Adrenal gland (tissue), 12 donors: Measurements from ENCODE around the gene VEZT. TPM values are rescaled to one million over a fixed set of nuclear protein-coding genes. Genes with fewer than 3 reads are reported as not detected.

Experiments used
- DNase-seq, 7 donors: peaks; one replicate each; pipeline ENCODE4 v3.0.0-alpha.2; 2019 to 2020
- H3K27ac ChIP-seq, 5 donors: fragments of 200-600 bp; sonication (generic) in 4 of 5; 1 replicate in 3 of 5; 2 replicates in 2 of 5; pipeline versions ENCODE4 v1.5.1 to v1.8.0; 2016 to 2020; ENCODE audit warnings: mild to moderate bottlenecking in 1 of 5
- H3K27me3 ChIP-seq: fragments of 200-600 bp; 2 replicates; pipeline ENCODE4 v1.8.0; 2021
- H3K36me3 ChIP-seq, 2 donors: fragments of 200-600 bp; replicated peaks in 1 of 2; 1 replicate in 1 of 2; 2 replicates in 1 of 2; pipeline versions ENCODE4 v1.5.1 to v1.8.0; 2018 to 2022
- H3K4me1 ChIP-seq, 2 donors: fragments of 200-600 bp; replicated peaks in 1 of 2; 1 replicate in 1 of 2; 2 replicates in 1 of 2; pipeline versions ENCODE4 v1.5.1 to v1.8.0; 2018 to 2021
- H3K4me3 ChIP-seq, 4 donors: fragments of 200-600 bp; sonication (generic) in 3 of 4; one replicate each; pipeline ENCODE4 v1.5.1; 2016 to 2018
- H3K9me3 ChIP-seq, 3 donors: fragments of 200-600 bp; sonication (generic) in 1 of 3; replicated peaks in 1 of 3; 1 replicate in 2 of 3; 2 replicates in 1 of 3; pipeline versions ENCODE4 v1.5.1 to v1.8.0; 2016 to 2021
- POLR2A ChIP-seq, 2 donors: fragments of 450-650 bp; IDR thresholded peaks; one replicate each; pipeline ENCODE4 v1.6.1; 2017; ENCODE audit warnings: antibody characterized with exemption in 2 of 2, mild to moderate bottlenecking in 2 of 2, moderate library complexity in 1 of 2
- WGBS, 4 donors: extraction: QIAGEN DNeasy Blood & Tissue Kit in 2 of 4; methylation state at CpG; one replicate each; pipeline versions ENCODE4 v1.1.5 to v1.1.7; 2013 to 2017; 5-methylcytosine and 5-hydroxymethylcytosine counted together
- intact Hi-C, 2 donors: fragments of 100-400 bp; cut with DNase I; formaldehyde crosslinking; loops; one replicate each; pipeline versions ENCODE4 v1.14.1 to v1.15.0; 2022 to 2023
- polyA plus RNA-seq, 3 donors: library from polyadenylated mRNA; stranded (reverse); fragments of 200-250 nt in 2 of 3; fragments of 350-450 nt in 1 of 3; fragmentation: Illumina TruSeq in 1 of 3; extraction: RNeasy Lipid Tissue Mini Kit (QIAGEN cat#74804) in 1 of 3; gene quantifications; one replicate each; pipeline ENCODE4 v1.2.3, GENCODE V29; 2013 to 2014
- total RNA-seq, 9 donors: library from RNA; depleted of rRNA in 4 of 9; stranded (reverse); fragments of >200 nt in 4 of 9; fragments of 120-200 nt in 1 of 9; fragmentation: NEBNext Ultra II Directional in 1 of 9; extraction: Animal tissue kit (Norgen Biotek cat#: 25700) in 1 of 9; gene quantifications; one replicate each; pipeline versions ENCODE4 v1.1.0 to v1.2.4, GENCODE V29; 2013 to 2023
- TF ChIP-seq, protein P1 (sequence below), 6 experiments: fragments of 450-650 bp in 4 of 6; fragments of 200-600 bp in 2 of 6; sonication (generic) in 1 of 6; IDR thresholded peaks; 1 replicate in 5 of 6; 2 replicates in 1 of 6; pipeline versions ENCODE4 v1.5.1 to v1.8.0; 2016 to 2021; ENCODE audit warnings: antibody characterized with exemption in 6 of 6, mild to moderate bottlenecking in 2 of 6, moderate library complexity in 1 of 6
- donor health status: healthy with polysubstance abuse.
- donor health status: Bipolar disorder and iron deficiency.
- donor health status: DM: yes; HTN: yes; CAD: no.
- donor health status: DM: no; HTN: no; CAD: no.
- donor health status: DM: no; HTN: no; CAD: no.
- donor health status: DM: yes; HTN: yes; CAD: no.

The VEZT gene
- total and polyA plus RNA-seq, 12 donors = 34.8 to 189 (median 88.3) TPM

DNA sequence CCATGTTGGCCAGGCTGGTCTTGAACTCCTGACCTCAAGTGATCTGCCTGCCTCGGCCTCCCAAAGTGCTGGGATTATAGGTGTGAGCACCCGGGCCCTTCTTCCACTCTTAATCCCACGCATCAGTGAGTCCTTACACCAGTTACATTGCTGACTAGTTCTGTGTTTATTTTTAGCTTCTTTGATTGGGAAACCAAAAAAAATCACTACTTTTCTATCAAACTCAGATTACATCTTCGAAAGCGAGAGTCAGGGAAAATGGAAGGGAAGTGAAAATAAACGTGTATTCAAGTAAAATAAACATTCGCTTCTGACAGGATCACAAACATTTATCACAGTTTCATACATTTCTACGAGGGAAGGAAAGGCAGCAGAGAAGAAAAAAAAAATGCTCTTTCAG lies 32.5 kb upstream of the VEZT start:
- no peak overlapping the region for H3K4me3 ChIP-seq
- 76 to 86% (median 77%) methylated on average over 8 of the region's 8 CpGs for WGBS, 4 donors
- H3K4me1 ChIP-seq = peaks cover 7 to 13% of the 10 kb centered on the region in 2 donors

DNA sequence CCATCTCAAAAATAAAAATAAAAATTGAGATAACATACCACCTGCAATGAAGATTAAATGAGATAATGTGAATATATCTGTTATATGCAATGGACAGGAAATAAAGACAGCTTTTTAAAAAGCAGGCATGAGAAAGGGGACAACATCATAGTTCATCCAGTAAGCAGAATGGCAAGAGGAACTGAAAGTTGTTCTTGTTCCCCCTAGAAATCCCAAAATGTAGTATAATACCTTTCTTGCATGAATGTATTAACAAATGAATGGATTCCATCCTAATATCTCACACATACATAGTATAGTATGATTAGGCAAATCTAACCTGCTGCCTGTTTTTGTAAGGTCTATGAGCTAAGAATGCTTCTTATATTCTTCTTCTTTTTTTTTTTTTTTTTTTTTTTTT lies 31.8 kb upstream of the VEZT start:
- TF ChIP-seq, protein P1, sequence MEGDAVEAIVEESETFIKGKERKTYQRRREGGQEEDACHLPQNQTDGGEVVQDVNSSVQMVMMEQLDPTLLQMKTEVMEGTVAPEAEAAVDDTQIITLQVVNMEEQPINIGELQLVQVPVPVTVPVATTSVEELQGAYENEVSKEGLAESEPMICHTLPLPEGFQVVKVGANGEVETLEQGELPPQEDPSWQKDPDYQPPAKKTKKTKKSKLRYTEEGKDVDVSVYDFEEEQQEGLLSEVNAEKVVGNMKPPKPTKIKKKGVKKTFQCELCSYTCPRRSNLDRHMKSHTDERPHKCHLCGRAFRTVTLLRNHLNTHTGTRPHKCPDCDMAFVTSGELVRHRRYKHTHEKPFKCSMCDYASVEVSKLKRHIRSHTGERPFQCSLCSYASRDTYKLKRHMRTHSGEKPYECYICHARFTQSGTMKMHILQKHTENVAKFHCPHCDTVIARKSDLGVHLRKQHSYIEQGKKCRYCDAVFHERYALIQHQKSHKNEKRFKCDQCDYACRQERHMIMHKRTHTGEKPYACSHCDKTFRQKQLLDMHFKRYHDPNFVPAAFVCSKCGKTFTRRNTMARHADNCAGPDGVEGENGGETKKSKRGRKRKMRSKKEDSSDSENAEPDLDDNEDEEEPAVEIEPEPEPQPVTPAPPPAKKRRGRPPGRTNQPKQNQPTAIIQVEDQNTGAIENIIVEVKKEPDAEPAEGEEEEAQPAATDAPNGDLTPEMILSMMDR (IDR thresholded peaks at IDR 0.05) = no peak
- no peak for TF ChIP-seq POLR2A (IDR thresholded peaks at IDR 0.05)
- H3K27me3 ChIP-seq = no peaks in the 10 kb centered on the region
- H3K4me1 ChIP-seq = peaks cover 7 to 13% of the 10 kb centered on the region in 2 donors
- no peak for DNase-seq
- no peaks in the 10 kb centered on the region for H3K36me3 ChIP-seq
- intact Hi-C loops = no loop called here
- H3K4me3 ChIP-seq = no peak overlapping the region
- H3K9me3 ChIP-seq = no peaks in the 10 kb centered on the region
- no peak overlapping the region for H3K27ac ChIP-seq

More for the DNA sequence above, 32.5 kb upstream of the VEZT start:
- Histone ChIP-seq H3K36me3 (no peaks in the 10 kb centered on the region), H3K27ac (no peak overlapping the region), H3K9me3 (no peaks in the 10 kb centered on the region), H3K27me3 (no peaks in the 10 kb centered on the region)
- TF ChIP-seq, protein P1 (IDR thresholded peaks at IDR 0.05) = no peak
- TF ChIP-seq POLR2A (IDR thresholded peaks at IDR 0.05) = no peak
- no peak for DNase-seq
- intact Hi-C loops = no loop called here

DNA sequence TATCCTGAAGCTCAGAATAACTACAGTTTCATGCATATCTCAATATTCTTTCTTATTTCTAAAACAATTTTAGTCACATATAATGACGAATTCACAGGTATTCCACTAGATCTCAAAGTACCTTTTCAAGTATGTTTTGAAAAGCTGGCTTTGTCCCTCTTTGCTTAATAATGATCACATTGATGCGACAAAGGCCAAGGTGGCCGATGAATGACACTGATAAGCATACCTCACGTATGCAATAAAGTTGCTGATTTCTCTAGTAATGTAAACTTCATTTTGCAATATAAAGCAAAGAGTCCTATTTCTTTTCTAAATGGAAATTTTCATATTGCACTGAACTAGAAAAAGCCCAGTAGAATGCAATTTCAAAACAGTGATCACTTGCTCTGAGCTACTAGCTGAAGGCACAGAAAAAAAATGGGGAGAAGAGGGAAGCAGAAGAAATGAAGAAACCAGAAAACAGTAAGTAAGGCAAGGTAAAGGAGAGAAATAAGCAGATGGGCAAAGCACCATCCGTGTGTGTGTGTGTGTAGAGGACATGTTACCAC lies 29.7 kb upstream of the VEZT start:
- no peak for DNase-seq
- H3K27ac ChIP-seq = peak overlapping the region; percentile 23 to 79 (median 61)
- WGBS, 4 donors = 50 to 70% (median 68%) methylated on average over 5 of the region's 5 CpGs

DNA sequence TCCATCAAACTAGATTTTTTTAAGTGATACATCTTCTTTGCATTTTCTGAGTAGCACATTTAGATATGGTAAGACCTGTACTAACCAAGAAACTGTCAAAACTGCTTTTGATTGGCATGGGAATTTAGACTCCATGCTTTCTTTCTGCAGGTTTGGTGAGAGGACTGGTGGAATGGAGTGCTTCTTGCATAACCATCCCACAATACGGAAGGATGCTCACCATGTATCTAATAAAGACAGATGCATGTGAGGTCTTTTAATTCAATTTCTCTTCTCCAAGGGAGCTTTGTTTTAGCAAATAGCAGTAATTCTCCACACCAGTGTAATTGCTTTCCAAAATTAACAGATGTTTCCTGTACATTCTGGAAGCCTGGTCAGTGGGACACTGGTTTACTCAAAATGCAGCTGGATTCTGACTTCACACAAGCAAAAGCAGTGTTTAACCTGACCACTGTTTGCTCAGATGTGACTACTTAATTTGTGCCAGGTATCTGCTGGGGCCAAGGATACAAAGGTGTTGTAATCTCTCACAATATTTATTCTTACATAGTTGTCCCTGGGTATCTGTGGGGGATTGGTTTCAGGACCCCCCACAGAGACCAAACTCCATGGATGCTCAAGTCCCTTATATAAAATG lies 26.4 kb upstream of the VEZT start:
- Histone ChIP-seq H3K4me1 (peaks cover 7 to 13% of the 10 kb centered on the region in 2 donors), H3K27ac (no peak overlapping the region), H3K36me3 (no peaks in the 10 kb centered on the region), H3K4me3 (no peak overlapping the region), H3K9me3 (no peaks in the 10 kb centered on the region), H3K27me3 (no peaks in the 10 kb centered on the region)
- no peak for DNase-seq
- TF ChIP-seq POLR2A (IDR thresholded peaks at IDR 0.05) = no peak
- TF ChIP-seq, protein P1 (IDR thresholded peaks at IDR 0.05) = no peak
- intact Hi-C loops = no loop called here
- WGBS, 4 donors = 71 to 93% (median 82%) methylated on average over 1 of the region's 1 CpG

More for the DNA sequence above, 29.7 kb upstream of the VEZT start:
- H3K36me3 ChIP-seq = no peaks in the 10 kb centered on the region
- peak overlapping the region in 1 of 4 donors; percentile 12 for H3K4me3 ChIP-seq
- no peak for TF ChIP-seq POLR2A (IDR thresholded peaks at IDR 0.05)
- TF ChIP-seq, protein P1 (IDR thresholded peaks at IDR 0.05) = no peak
- no peaks in the 10 kb centered on the region for H3K9me3 ChIP-seq
- no peaks in the 10 kb centered on the region for H3K27me3 ChIP-seq
- intact Hi-C loops = no loop called here
- H3K4me1 ChIP-seq = peaks cover 7 to 13% of the 10 kb centered on the region in 2 donors
